GM04503 (cell line): Measurements from ENCODE around the gene RRP36.
A peak's percentile ranks its signal among the peaks of the same experiment; 100 is the strongest.
"Not testable (repeated sequence)": the region's sequence is repeated elsewhere in the genome, so short reads cannot be mapped to it uniquely, and the experiment has no call there.

Experiments
- DNase-seq: peaks from one replicate; pipeline ENCODE4 v3.0.0-alpha.2; 2012; ENCODE audit warnings: low read depth

The RRP36 gene

GRCh38 chr6:43021270-43022047 lies at the start of gene RRP36:
TSS of gene RRP36 (plus strand) at chr6:43021623. CDS start at chr6:43021655, 32 bp downstream.
- peak; percentile 14 for DNase-seq

DNA sequence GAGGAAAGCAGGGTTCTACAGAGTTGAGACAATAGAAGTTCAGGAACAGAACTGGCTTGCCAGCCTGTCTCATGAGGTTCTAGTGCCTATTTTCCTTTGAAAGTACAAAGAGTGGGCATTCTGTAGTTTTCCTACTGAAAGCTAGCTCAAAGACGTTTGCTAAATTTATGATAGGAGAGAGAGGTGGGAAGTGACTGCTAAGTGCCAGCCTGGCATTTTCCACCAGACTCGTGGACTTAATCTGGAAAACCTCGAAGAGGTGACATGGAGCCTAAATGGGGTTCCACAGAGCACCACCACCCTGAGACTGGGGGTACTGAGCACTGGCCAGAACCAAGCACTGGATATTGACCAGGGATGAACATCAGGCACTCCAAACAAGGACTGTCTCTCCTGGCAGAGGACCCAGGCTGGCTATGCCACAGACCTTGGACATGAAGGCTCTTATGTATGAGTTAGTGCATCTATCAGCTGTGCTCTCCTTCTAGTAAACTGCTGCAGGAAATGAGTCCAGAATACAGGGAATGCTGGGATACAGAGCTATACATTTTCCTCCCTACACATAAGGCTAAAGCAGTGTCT lies 49.6 kb upstream of the RRP36 start:
- no peak for DNase-seq

DNA sequence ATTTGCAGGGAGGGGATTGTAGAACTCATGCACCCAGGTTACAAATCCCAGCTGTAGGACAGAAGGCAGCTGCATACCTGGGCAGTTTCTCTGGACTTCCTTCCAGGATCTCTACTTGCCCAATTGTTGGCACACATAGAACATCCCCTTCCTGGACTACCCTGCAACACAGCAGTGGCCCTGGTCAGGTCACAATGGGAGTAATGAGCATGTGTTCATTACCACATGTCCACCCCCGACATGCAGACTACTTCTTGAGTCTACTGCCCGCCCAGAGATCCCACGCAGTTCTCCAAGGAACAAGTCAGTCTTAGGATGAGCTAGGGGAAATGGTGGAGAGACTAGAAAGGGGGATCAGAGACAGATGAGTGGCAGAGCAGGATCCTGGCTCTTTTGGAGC lies 47.5 kb upstream of the RRP36 start:
- no peak for DNase-seq

GRCh38 chr6:42974919-42975505 lies 46.4 kb upstream of the RRP36 start:
- no peak for DNase-seq

DNA sequence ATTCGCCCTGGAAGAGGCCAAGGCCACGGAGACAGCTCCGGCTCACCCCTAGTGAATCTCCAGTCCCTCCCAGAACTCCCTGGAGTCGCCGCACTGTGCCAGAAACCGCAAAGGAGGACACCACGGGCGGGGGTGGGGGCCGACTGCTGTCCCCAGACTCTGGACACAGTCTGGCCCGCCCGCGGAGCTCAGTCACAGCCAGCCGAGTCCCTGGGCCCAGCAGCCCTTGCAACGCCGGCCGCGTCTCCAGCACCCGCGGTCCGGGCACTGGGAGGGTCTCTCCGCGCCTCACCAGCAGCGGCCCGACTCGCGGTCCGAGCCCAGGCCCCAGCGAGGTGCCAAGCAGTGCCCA lies 43.0 kb upstream of the RRP36 start:
- no peak for DNase-seq

GRCh38 chr6:42978839-42979522 lies 42.4 kb upstream of the RRP36 start, which contains the start of gene PEX6:
TSS of gene PEX6 (minus strand) at chr6:42979181. CDS start at chr6:42979150, 31 bp downstream.
- DNase-seq = no peak

DNA sequence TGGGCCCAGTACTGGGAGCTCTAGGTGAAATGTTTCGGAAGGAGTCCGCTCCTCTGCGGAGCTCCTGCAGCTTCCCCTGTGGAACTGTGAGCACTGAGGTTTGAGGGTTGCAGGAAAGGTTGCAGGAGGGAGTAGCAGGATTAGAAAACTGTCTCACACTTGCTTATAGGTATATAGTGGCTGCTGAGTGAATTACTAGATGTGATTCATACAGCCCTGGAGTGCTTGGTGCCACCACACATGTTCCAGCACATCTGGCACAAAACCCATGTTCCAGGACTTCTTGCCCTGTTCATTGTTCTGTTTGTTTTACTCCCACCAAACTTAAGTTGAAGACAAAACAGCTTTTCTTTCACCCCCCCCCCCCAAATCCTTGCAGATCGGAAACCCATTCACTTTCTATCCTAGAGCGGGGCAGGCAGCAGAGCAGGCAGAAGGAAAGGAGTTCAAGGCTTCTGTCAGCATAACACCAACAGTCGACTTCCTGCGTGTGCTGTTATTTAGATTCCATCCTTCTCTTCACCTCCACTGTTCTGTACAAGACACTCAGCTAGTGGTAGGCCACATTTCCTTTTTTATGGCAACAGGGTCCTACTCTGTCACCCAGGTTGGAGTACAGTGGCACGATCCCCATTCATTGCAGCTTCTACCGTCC lies 41.8 kb upstream of the RRP36 start:
- DNase-seq = no peak

DNA sequence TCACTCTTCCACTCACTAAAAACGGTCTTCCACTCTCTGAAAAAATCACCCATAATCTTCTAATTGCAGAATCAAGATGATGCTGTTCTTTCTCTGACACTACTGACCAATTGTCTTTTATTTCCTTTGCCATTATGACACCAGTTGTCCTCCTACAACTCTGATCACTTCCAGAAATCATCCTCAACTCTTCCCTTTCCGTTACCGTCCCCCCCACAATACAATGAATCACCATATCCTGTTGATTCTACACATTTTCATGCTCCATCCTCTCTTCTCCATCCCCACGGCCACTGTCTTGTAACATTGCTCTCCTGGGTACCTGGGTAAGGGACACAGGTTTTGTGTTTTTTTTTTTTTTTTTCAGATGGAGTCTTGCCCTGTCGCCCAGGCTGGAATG lies 39.6 kb upstream of the RRP36 start:
- no peak for DNase-seq

- peak; percentile 96 for DNase-seq
Measured at GRCh38 chr6:42984001-42984923, 37.2 kb upstream of the RRP36 start, which contains the start of gene PPP2R5D. TSS of gene PPP2R5D (plus strand) at chr6:42984570. CDS start at chr6:42984678, 108 bp downstream.

DNA sequence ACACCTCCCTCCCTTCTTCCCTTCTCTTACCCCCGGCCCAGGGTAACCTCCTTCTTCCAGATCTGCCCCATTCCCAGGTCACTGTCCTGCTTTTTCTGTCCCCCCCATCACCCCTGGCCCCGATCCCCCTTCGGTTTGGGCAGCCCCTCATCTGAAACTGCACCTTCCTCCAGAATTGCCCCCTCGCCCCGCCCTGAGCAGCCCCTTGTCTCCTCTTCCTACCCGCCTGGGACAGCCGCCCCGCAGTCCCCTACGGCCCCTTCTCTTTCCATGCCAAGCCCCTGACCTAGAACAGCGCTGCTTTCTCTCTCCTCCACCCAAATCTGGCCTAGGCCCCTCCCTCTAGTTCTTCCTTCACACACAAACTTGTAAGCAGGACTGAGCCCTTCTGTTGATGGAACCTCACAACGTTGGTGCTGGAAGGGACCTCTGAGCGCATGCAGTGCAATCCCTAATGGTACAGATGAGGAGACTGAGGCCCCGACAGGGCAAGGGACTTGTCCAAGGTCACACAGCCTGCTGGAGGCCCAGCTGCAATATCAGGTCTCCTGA lies 36.4 kb upstream of the RRP36 start:
- no peak for DNase-seq

DNA sequence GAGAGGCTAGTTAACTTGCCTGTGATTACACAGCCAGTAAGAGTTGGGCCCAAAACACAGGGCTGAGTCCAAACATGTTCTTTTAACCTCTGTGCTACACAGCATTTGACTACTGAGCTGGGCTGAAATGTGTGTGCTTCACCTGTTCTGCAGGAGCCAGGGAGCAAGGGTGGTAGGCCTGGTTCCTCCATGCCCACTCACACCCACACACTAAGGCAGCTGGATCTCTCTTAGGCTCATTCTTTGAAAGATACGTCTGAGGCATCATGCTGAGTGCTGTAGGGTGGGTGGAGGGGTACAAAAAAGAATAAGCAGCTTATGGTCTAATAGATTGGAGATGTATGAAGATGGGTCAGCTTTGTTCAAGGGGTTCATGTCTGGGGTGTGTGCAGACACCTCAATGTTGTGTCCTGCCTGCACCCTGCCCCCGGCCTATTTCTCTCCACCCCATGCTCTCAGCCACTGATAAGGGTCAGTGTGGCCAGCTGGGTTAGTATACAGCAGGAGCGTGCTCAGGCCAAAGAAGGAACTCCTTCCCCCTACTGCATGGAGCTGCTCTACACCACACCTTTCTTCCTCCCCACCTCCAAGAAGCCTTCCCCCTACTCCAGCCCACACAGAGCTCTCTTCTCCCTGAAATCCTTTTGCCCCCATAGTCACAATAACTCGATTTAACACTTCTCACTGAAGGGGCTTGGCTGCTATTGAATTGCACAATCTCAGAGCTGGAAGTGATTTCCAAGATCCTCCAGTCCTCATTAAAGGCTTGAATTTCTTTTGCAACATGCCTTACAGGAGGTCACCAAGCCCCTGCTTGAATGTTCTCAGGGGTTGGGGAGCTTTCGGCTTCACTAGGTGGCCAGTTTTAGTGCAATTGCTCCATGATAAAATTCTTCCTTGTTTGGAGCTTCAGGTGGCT lies 33.6 kb upstream of the RRP36 start:
- no peak for DNase-seq

DNA sequence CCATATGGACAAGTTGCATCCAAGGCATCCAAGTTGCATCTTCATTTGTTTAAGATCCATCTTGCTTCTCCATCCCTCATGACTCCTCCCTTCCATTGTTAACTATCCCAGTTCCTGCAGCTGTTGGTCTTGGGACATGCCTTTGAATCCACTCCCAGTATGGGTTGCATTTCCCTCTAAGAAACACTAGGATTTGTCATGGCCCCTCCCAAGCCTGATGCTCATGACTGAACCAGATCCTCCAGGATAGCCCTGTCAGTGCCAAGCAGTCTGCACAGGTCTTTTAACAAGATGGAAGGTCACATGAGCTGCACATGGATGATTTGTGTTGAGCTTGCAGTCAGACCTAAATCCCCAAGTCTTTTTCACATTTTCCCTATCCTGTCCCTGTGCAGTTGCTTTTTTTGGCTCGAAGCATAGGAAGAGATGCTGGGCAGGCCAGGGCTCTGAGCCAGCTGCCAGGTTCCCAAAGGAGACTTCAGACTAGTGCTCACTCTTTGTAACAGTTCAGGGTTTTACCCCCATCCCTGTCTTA lies 32.9 kb upstream of the RRP36 start:
- DNase-seq = no peak

- DNase-seq = no peak
Measured at GRCh38 chr6:42989923-42990322, 31.5 kb upstream of the RRP36 start.

DNA sequence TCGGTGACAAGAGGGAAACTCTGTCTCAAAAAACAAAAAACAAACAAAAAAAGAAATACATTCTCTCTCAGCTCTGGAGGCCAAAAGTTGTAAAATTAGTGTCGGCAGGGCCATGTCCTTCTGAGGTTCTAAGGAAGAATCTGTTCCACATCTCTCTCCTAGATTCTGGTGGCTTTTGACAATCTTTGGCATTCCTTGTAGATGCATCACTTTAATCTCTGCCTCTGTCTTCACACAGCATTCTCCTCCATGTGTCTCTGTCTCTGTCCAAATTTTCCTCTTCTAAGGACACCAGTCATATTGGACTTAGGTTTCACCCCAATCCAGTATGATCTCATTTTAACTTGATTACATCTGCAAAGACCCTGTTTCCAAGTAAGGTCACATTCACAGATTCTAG lies 28.0 kb upstream of the RRP36 start:
- no peak for DNase-seq

DNA sequence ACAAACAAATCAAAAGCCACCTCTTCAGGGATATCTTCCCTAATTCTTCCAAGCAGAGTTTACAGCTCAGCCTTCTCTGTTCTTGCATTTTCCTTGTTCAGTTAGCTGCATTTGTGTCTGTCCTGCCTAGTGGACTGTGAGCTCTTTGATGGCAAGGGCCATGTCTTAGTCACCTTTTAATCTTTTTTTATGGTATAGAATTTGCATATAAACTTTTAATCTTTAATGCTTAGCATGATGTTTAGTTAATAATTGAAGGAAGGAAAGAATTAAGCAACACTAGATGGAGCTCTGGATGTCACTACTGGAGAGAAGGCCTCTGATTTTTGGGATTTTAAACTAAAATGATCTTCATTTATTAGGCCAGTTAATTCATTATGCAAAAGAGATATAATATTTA lies 24.9 kb upstream of the RRP36 start:
- no peak for DNase-seq

GRCh38 chr6:42998205-42998604 lies 23.2 kb upstream of the RRP36 start:
- DNase-seq = not testable (repeated sequence)

GRCh38 chr6:43001843-43002242 lies 19.6 kb upstream of the RRP36 start:
- DNase-seq = no peak

- DNase-seq = no peak
Measured at GRCh38 chr6:43005844-43006243, 15.6 kb upstream of the RRP36 start.

DNA sequence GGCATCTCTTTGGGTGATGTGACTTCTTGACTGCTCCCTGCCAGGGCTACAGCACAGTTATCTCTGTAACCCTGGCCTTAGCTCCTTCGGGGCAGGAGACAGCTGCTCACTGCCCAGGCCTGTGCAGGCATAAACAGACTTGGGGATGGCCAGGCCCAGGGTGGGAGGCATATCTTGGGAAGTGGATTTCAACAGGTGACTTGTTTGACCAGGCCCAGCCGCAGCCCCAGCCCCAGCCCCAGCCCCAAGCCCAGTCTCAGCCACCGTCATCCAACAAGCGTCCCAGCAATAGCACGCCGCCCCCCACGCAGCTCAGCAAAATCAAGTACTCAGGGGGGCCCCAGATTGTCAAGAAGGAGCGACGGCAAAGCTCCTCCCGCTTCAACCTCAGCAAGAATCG lies 15.2 kb upstream of the RRP36 start:
- DNase-seq = no peak
